Tibial artery (tissue), 4 donors: ENCODE results near the gene TMBIM1.
"Not testable (repeated sequence)": the region's sequence is repeated elsewhere in the genome, so short reads cannot be mapped to it uniquely, and the experiment has no call there.

Experiments
- DNase-seq, 2 donors: peaks; one replicate each; pipeline ENCODE4 v3.0.0-alpha.2; 2019
- H3K27ac ChIP-seq, 2 donors: fragments of 200-600 bp; sonication (generic) in 1 of 2; 1 replicate in 1 of 2; 2 replicates in 1 of 2; pipeline ENCODE4 v1.5.1; 2018 to 2019; ENCODE audit warnings: mild to moderate bottlenecking in 1 of 2
- H3K27me3 ChIP-seq, 2 donors: fragments of 200-600 bp; sonication (generic) in 1 of 2; one replicate each; pipeline versions ENCODE4 v1.5.1 to v1.6.0; 2016 to 2019
- H3K36me3 ChIP-seq, 3 donors: fragments of 200-600 bp; sonication (generic) in 2 of 3; one replicate each; pipeline ENCODE4 v1.5.1; 2016 to 2019; ENCODE audit warnings: mild to moderate bottlenecking in 2 of 3
- H3K4me1 ChIP-seq, 4 donors: fragments of 200-600 bp; sonication (generic) in 2 of 4; 1 replicate in 3 of 4; 2 replicates in 1 of 4; pipeline ENCODE4 v1.5.1; 2016 to 2019
- H3K4me3 ChIP-seq, 2 donors: fragments of 200-600 bp; sonication (generic) in 1 of 2; 1 replicate in 1 of 2; 2 replicates in 1 of 2; pipeline ENCODE4 v1.5.1; 2018 to 2019; ENCODE audit warnings: mild to moderate bottlenecking in 2 of 2
- H3K9me3 ChIP-seq, 3 donors: fragments of 200-600 bp; sonication (generic) in 1 of 3; one replicate each; pipeline ENCODE4 v1.5.1; 2016 to 2019
- intact Hi-C: fragments of 100-400 bp; cut with DNase I; formaldehyde crosslinking; loops from one replicate; pipeline ENCODE4 v1.15.0; 2023; ENCODE audit warnings: low total_unique reads
- TF ChIP-seq, protein P1 (sequence below), 2 experiments: fragments of 200-600 bp in 1 of 2; fragments of 450-650 bp in 1 of 2; IDR thresholded peaks; one replicate each; pipeline ENCODE4 v1.5.1; 2017 to 2019; ENCODE audit warnings: antibody characterized with exemption in 2 of 2, mild to moderate bottlenecking in 1 of 2, moderate library complexity in 1 of 2

TMBIM1 gene

DNA sequence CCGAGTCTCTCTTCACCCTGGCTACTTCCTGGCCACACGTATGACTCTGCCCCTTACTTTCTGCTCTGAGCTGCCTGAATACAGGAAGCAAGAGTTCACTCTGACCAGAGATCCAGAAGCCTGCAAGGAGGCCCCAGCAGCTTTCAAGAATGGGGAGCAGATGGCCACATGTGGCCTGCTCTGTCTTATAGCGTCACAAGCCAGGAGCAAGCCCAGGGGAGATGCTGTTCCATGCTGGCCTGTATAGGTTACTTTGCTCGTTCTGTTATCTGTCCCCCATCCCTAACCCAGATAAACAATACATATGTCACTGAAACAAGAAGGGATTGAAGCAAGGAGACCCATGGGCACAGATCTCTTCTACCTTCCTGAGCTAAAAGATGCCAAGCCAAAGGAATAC lies 17.7 kb downstream of the TMBIM1 start:
- TF ChIP-seq, protein P1, sequence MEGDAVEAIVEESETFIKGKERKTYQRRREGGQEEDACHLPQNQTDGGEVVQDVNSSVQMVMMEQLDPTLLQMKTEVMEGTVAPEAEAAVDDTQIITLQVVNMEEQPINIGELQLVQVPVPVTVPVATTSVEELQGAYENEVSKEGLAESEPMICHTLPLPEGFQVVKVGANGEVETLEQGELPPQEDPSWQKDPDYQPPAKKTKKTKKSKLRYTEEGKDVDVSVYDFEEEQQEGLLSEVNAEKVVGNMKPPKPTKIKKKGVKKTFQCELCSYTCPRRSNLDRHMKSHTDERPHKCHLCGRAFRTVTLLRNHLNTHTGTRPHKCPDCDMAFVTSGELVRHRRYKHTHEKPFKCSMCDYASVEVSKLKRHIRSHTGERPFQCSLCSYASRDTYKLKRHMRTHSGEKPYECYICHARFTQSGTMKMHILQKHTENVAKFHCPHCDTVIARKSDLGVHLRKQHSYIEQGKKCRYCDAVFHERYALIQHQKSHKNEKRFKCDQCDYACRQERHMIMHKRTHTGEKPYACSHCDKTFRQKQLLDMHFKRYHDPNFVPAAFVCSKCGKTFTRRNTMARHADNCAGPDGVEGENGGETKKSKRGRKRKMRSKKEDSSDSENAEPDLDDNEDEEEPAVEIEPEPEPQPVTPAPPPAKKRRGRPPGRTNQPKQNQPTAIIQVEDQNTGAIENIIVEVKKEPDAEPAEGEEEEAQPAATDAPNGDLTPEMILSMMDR (IDR thresholded peaks at IDR 0.05): no peak
- H3K4me3 ChIP-seq: no peak overlapping the region
- peaks cover 60 to 62% (median 61%) of the 10 kb centered on the region in 3 donors for H3K36me3 ChIP-seq
- no peaks in the 10 kb centered on the region for H3K27me3 ChIP-seq
- peaks cover 0 to 53% (median 33%) of the 10 kb centered on the region in 4 donors for H3K4me1 ChIP-seq
- no peak for DNase-seq
- H3K9me3 ChIP-seq: no peaks in the 10 kb centered on the region
- peak overlapping the region; percentile 78 to 99 for H3K27ac ChIP-seq
- intact Hi-C loops: no loop called here

DNA sequence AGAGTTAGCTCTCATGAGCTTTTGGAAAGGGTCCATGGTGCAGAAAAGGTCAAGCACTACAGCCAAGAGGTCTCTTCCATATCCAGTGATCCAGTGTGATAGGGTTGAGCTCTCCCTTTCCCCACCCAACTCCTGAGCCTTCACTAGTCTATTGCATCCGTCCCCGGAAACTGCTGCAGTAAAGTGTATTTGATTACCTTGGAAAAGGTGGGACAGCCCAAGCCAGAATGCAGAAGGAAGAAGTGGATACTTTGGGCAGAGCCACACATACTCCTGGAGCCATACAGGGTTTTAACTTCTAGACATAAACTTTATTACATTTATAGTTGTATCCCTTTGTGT lies 18.4 kb downstream of the TMBIM1 start:
- TF ChIP-seq, protein P1 (IDR thresholded peaks at IDR 0.05): no peak
- intact Hi-C loops: loop anchor here (2.0 kb wide), 1 partner anchor 83 kb away; the partner anchor contains the start of gene CATIP
- Histone ChIP-seq H3K36me3 (peaks cover 54 to 55% (median 54%) of the 10 kb centered on the region in 3 donors), H3K27me3 (no peaks in the 10 kb centered on the region), H3K9me3 (no peaks in the 10 kb centered on the region), H3K4me3 (no peak overlapping the region), H3K27ac (peak overlapping the region; percentile 78 to 99), H3K4me1 (peaks cover 0 to 53% (median 36%) of the 10 kb centered on the region in 4 donors)
- no peak for DNase-seq

DNA sequence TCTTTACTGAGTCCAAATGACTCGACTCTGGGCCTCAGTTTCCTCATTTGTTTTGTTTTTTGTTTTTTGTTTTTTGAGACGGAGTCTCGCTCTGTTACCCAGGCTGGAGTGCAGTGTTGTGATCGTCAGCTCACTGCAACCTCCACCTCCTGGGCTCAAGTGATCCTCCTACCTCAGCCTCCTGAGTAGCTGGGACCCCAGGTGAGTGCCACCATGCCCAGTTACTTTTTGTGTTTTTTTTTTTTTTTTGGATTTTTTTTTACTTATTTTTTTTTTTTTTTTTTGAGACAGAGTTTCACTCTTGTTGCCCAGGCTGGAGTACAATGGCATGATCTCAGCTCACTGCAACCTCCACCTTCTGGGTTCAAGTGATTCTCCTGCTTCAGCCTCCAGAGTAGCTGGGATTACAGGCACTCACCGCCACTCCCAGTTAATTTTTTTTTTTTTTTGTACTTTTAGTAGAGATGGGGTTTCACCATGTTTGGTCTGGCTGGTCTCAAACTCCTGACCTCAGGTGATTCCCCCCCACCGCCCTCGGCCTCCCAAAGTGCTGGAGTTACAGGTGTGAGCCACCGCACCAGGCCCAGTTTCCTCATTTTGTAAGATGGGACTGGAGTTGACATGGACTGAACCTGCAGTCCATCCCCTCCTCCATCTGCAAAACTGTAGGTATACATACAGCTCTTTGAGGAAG lies 18.9 kb downstream of the TMBIM1 start:
- H3K27me3 ChIP-seq, DNase-seq, H3K9me3 ChIP-seq, H3K4me3 ChIP-seq: not testable (repeated sequence)
- intact Hi-C loops: loop anchor here (2.0 kb wide), 1 partner anchor 83 kb away; the partner anchor contains the start of gene CATIP
- peak overlapping the region; percentile 78 to 99 for H3K27ac ChIP-seq
- peaks cover 48 to 50% (median 49%) of the 10 kb centered on the region in 3 donors for H3K36me3 ChIP-seq
- H3K4me1 ChIP-seq: peaks cover 0 to 52% (median 39%) of the 10 kb centered on the region in 4 donors

DNA sequence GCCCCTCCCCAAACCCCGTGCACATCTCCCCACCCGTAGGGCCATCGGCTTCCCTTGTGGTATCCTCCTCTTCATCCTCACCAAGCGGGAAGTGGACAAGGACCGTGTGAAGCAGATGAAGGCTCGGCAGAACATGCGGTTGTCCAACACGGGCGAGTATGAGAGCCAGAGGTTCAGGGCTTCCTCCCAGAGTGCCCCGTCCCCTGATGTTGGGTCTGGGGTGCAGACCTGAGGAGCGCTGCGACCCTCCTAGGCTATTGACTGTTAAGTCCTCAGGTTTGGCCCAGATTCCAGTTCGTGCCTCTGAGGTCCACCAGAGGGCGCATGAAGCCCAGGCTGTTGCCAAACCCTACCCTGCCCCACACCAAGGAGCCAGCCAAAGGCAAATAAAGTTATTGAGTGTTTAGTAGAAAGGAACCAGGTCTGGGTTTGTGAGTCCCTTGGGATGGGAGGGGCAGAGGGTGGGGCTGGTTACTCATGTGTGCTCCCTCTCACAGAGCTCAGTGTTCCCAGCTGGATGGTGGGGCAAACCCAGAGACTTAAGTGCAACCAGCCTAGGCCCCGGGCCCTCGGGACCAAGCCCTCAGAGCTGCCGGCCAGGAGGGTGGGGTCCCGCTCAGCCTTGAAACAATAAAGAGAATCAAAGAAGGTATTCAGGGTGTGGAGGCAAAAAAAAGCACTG lies 19.6 kb downstream of the TMBIM1 start:
- H3K9me3 ChIP-seq: no peaks in the 10 kb centered on the region
- H3K36me3 ChIP-seq: peaks cover 42 to 47% (median 44%) of the 10 kb centered on the region in 3 donors
- TF ChIP-seq, protein P1 (IDR thresholded peaks at IDR 0.05): peak; percentile 91 to 97
- intact Hi-C loops: loop anchor here (1.0 to 2.0 kb wide), 2 partner anchors 84 to 124 kb away; partner anchors contain the start of gene CATIP
- peaks cover 0 to 52% (median 39%) of the 10 kb centered on the region in 4 donors for H3K4me1 ChIP-seq
- H3K27ac ChIP-seq: peak overlapping the region; percentile 78 to 99
- H3K4me3 ChIP-seq: peak overlapping the region; percentile 6 to 79
- DNase-seq: peak; percentile 97 to 99
- H3K27me3 ChIP-seq: no peaks in the 10 kb centered on the region

DNA sequence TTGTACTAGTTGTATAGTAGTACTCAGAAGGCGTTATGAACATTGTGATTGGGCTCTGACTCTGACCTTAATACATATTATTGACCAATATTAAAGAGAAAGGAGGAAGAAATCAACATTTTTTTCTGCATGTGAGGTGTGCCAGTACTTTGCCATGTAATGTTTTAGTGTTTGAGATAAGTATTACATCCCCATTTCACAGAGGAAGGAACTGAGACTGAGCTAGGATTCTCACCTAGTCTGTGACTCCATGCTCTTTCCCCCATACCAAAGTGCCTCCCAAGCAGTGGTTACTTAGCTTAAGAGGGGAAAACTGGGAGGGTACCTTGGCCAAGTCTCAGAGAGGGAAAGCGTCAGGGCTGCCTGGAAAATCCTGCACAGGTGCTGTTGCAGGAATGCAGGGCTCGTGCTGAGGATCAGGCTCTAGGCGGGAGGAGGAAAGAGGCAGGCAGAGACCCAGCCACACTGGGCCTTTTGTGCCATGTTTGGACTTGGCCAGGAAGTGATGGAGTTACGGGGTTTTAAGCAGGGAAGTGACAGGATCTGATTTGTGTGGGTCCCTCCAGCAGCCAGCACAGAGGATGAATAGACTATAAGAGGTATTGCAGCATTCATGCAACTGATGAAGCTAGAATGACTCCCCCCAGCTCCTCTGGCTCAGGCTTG lies 20.3 kb downstream of the TMBIM1 start:
- Histone ChIP-seq H3K36me3 (peaks cover 39 to 47% (median 44%) of the 10 kb centered on the region in 3 donors), H3K27ac (peak overlapping the region; percentile 78 to 99), H3K4me3 (peak overlapping the region; percentile 77 to 79), H3K4me1 (peaks cover 0 to 48% (median 38%) of the 10 kb centered on the region in 4 donors), H3K27me3 (no peaks in the 10 kb centered on the region), H3K9me3 (no peaks in the 10 kb centered on the region)
- no peak for DNase-seq
- TF ChIP-seq, protein P1 (IDR thresholded peaks at IDR 0.05): no peak
- intact Hi-C loops: loop anchor here (1.0 to 2.0 kb wide), 2 partner anchors 85 to 124 kb away; partner anchors contain the start of gene CATIP
